GM12801 (cell line): ENCODE results near the gene WDR18.

Experiments used
- CTCF ChIP-seq: IDR thresholded peaks from one replicate; pipeline ENCODE4 v1.5.1; 2011; ENCODE audit warnings: control low read depth; ENCODE audit not compliant: insufficient read length; ENCODE audit errors: extremely low read depth

WDR18 gene

GRCh38 chr19:1015782-1016646, 31.9 kb downstream of the WDR18 start:
- TF ChIP-seq CTCF, result no peak

- TF ChIP-seq CTCF, result no peak
These were observed 32.5 kb downstream of the WDR18 start for GRCh38 chr19:1016647-1017114.

GRCh38 chr19:1017115-1017905, 33.2 kb downstream of the WDR18 start:
- no peak for TF ChIP-seq CTCF

GRCh38 chr19:1017906-1018305, 33.8 kb downstream of the WDR18 start:
- TF ChIP-seq CTCF, result no peak

- no peak for TF ChIP-seq CTCF
These were observed 34.2 kb downstream of the WDR18 start for GRCh38 chr19:1018393-1018792.

GRCh38 chr19:1018932-1019615, 34.9 kb downstream of the WDR18 start:
- no peak for TF ChIP-seq CTCF

GRCh38 chr19:1019616-1019961, 35.4 kb downstream of the WDR18 start:
- no peak for TF ChIP-seq CTCF
